NCI-H1092 treated with DMSO at 0.1 percent for 48 hours (cell line): ENCODE measurements around the gene MYOZ1.
"Not testable (repeated sequence)": the region's sequence is repeated elsewhere in the genome, so short reads cannot be mapped to it uniquely, and the experiment has no call there.

Experiments used
- DNase-seq: peaks from one replicate; lab custom pipeline; 2025; lab: John Stamatoyannopoulos, UW

MYOZ1 gene

GRCh38 chr10:73647211-73647874 is 6.1 kb upstream of the MYOZ1 start:
- DNase-seq, result peak; percentile 28

DNA sequence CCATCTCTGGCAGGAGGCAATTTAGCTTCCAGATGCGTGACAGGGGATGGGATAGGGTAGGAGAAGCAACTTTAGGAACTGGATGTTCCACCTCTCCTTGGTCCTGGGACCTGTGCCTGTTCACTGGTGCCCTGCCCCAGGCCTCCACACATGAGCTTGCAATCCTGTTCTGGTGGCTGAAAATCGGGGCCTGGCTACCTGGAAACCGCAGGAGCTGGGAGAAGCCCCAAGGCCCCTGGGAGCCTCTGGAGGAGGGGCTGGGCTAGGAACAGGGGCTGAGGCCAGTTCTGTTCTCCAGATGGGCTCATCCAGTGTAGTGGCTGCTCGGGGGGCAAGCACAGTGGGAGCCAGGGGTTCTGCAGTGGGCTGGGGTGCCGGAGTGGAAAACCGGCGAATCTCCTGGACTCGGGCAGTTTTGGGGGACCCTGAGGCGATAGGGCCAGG is 5.3 kb upstream of the MYOZ1 start:
- no peak for DNase-seq

DNA sequence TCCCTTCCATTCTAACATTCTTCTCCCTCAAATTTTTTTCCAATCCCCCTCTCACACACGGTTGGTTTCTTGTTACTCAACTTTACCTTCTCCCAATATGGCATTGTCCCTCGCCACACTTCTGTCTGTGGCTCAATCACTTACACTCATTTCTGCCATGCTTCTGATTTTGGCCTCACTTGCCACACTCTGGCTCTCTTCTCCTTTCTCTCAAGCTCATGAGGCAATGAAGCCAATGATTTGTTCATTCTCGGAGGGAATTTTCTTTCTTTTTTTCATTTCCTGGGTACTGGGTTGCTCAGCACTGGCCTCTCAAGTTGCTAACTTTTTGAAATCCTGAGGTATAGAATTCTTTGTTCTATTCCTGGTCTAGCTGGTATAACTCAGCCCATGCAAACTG is 4.0 kb upstream of the MYOZ1 start:
- no peak for DNase-seq

- DNase-seq, result no peak
These were observed 3.5 kb upstream of the MYOZ1 start for GRCh38 chr10:73644767-73645166.

GRCh38 chr10:73644015-73644743 is 2.9 kb upstream of the MYOZ1 start:
- DNase-seq, result peak; percentile 25

- DNase-seq, result no peak
These were observed 2.1 kb upstream of the MYOZ1 start for GRCh38 chr10:73643362-73643761.

- DNase-seq, result no peak
These were observed 2.0 kb downstream of the MYOZ1 start for GRCh38 chr10:73639286-73639685.

- DNase-seq, result no peak
These were observed 5.5 kb downstream of the MYOZ1 start for GRCh38 chr10:73635781-73636180.

DNA sequence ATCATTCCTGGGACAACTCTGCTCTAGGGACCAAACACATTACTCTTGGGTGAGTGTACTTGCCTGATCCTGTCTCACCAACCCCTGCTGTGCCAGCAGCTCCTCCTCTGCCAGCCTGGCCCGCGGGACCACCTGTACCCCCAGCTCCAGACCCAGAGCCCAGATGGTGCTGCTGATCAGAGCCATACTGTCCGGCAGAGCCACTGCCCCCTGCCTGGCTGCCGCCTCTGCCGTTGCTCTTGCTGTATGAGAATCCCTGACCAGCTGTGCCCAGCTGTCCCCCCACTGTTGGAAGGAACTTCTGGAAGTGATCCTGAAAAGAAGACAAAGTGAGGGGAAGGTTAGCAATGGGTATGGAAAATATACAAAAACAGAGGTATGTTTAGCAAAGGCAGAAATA is 6.9 kb downstream of the MYOZ1 start:
- no peak for DNase-seq

DNA sequence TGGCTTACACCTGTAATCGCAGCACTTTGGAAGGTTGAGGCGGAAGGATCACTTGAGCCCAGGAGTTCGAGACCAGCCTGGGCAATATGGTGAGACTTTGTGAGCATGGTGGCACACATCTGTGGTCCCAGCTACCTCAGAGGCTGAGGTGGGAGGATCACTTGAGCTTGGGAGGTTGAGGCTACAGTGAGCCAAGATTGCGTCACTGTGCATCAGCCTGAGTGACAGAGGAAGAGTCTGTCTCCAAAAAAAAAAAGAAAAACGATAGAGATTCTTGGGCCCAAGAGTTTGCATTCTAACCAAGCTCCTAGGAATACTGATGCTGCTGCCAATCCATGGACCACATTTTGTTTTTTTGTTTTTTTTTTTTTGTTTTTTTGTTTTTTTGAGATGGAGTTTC is 12.1 kb downstream of the MYOZ1 start:
- no peak for DNase-seq

GRCh38 chr10:73628405-73628804 is 12.9 kb downstream of the MYOZ1 start:
- DNase-seq, result no peak

DNA sequence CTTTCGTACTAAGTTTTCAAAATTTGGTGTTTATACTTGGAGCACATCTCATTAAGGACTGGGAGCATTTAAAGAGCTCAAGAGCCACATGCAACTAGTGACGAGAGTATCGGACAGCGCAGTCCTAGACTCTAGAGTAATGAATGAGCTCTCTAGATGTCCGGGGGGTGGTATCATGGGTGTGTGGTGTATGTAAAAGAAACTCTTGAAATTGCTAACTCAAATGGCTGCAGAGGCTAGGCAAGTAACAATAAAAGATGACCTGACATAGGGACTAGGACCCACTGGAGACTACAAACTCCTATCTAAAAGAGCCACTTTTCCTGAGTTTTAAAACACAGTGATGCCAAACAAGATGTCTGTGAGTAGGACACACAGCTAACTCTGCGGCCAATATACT is 14.0 kb downstream of the MYOZ1 start:
- no peak for DNase-seq

DNA sequence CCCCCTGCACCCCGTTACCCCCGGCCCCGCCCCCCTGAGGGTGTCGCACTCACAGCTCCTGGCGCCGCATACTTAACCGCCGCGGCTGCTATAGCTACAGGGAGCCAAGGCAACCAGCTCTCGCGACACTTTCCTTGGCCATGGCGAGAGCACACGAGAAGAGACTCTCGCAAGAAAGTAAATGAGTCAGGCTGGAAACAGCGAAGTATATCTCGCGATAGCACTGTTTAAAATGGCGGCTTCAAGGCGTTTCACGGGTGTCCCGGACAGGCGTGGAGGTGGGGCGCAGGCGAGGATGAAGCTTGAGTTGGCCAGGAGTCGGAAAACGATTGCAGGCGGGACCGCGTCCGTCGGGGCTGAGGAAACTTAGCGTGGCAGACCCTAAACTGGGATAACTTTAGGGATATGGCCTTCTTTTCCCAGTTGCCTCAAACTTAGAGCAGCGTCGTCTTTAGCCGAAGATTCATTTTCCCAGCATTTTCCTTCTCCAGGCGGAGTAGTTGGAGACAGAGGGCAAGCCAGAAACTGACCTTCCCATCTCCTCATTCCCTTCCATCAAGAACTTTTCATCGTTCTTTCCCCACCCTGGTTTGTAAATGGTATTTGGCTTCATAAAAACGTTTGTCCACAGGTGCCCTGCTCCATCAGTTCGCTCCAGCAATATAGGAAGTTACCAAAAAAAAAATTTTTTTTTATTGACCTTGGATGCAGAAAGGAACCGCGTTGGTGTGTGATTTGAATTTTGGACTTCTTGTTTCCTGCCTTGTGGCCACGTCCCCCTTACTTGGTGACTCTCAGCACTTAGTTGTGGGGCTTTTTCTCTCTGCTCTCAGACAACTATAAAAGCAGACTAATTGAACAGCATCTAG is 15.2 kb downstream of the MYOZ1 start:
- DNase-seq, result peak; percentile 91

DNA sequence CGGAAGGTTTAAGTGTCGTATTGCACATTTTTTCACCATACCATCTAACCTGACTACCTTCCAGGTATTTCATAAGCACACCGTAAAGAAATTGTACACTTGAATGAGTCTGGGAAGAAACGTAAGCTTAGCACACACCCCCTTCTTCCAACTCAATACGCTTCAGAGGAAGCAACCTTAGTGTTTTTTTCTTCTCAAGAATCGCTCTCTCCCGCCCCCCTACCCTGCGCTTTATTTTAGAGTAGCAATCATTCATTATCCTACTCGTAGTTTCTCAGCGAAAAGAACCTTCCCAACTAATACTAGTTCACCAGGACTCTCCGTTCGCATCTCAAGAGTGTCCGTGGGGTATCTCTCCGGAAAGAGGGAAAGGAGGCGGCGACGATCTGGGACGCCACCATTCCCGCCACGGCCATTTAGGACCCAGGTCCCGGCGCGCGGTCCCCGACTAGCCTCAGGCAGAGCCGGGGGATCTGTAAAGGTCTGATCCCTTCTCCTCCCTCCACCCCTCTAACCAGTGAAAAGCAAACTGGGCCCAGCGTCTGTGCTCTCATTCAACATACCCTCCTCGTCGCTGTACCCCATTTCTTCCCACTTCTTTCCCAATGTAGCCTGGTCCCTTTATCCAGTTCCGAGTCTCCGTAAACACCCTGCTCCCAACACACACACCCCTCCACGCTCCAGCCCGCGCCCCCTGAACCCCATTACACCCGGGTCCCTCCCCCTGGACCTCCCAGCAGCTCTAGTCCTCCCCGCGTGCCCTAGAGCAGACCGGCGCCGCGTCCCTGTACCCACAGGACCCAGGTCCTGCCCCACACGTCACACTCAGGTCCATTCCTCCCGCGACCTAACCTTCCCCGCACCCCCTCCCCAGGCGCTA is 16.0 kb downstream of the MYOZ1 start:
- peak; percentile 41 for DNase-seq

DNA sequence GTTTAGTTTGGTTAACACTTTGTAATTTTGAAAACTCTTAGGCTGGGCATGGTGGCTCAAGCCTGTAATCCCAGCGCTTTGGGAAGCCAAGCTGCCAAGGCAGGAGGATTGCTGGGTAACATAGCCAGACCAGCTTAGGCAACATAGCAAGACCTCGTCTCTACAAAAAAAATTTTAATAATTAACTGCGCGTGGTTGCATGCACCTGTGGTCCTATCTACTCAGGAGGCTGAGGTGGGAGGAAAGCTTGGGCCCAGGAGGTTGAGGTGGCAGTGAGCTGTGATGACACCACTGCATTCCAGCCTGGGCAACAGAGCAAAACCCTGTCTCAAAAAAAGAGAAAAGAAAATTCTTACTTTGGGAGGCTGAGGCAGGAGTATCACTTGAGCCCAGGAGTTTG is 18.2 kb downstream of the MYOZ1 start:
- DNase-seq, result no peak

DNA sequence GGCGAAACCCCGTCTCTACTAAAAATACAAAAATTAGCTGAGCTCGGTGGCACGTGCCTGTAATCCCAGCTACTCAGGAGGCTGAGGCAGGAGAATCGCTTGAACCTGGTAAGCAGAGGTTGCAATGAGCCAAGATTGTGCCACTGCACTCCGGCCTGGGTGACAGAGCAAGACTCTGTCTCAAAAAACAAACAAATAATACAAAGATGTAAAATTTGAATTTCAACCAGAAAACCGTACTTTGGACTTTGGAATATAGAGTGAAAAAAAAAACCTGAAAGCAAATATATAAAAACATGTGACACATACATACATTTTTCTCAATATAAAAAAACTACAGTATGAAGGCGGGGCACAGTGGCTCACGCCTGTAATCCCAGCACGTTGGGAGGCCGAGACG is 20.3 kb downstream of the MYOZ1 start:
- DNase-seq, result not testable (repeated sequence)

DNA sequence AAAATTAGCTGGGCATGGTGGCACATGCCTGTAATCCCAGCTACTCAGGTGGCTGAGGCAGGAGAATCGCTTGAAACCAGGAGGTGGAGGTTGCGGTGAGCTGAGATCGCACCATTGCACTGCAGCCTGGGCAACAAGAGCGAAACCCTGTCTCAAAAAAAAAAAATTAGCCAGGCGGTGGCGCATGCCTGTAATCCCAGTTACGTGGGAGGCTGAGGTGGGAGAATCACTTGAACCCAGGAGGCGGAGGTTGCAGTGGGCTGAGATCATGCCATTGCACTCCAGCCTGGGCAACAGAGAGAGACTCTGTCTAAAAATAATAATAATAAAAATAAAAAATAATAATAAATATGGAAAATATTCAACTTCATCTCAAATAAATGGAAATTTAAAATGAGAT is 24.1 kb downstream of the MYOZ1 start:
- DNase-seq, result not testable (repeated sequence)

DNA sequence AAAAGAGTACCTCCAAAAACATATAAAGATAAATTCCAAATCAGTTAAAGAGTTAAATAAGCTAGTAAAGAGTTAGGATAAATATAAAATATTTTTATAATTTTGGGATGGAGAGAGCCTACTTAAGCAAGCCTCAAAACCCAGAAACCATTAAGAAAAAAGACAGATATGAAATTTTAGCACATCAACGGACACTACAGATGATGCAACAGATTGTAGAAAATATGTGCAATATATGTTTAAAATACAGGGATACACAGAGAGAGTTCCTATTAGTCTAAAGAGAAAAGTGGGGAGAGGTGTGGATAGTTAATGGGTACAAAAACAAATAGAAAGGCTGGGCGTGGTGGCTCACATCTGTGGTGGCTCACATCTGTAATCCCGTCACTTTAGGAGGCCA is 26.6 kb downstream of the MYOZ1 start:
- no peak for DNase-seq

DNA sequence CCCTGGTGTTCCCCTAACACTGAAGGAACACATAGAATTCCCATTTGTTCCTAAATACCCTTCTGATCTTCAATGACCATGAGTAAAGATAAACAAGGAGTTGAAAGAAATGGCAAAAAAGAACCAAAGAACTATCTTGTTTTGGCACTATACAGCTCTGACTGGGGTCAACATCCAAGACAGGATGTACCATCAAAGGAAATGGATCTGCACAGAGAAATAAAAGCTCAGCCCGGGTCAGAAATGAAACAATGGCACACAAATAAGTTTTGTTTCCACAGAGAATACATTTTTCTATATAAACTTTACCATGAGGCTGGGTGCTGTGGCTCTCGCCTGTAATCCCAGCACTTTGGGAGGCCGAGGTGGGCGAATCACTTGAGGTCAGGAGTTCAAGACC is 32.2 kb downstream of the MYOZ1 start:
- DNase-seq, result no peak

DNA sequence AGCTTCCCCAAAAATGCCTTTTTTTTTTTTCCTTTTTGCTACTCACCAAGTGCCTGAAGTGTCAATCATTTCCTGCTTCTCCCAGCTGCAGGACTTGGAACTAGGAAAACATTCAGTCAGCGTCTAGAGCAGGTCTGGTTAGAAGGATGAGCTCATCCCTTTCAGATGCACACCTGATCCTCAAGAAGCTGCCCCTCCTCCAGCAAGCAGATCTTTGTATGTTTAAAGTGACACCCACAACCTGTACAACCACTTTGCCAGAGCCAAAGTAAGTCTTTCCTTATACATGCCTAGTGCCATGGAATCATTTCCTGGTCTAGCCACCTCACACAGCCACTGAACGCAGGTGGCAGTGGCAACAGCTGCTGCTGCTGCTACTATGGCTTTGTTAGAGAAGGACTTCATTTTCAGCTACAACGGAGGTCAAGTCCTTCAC is 39.8 kb downstream of the MYOZ1 start:
- DNase-seq, result peak; percentile 13

- no peak for DNase-seq
These were observed 43.9 kb downstream of the MYOZ1 start for GRCh38 chr10:73597346-73597745.

GRCh38 chr10:73593812-73594211 is 47.5 kb downstream of the MYOZ1 start:
- no peak for DNase-seq
